ENCODE results near the gene ANHX. TPM values are rescaled to one million over a fixed set of nuclear protein-coding genes. Genes with fewer than 3 reads are reported as not detected.

ANHX gene
- polyA plus RNA-seq, 2 donors: not detected

GRCh38 chr12:133206390-133206789 is 29.3 kb downstream of the ANHX start:
- 97 to 99% methylated on average over 2 of the region's 2 CpGs for WGBS, 2 donors
- Histone ChIP-seq H3K4me3 (ENCODE audit: low read depth in 1 of 2, low read length in 2 of 2) (no peak overlapping the region), H3K9me3 (ENCODE audit: control insufficient read depth in 2 of 2, insufficient read depth in 1 of 2, low read depth in 1 of 2, low read length in 1 of 2) (peaks cover 19 to 32% of the 10 kb centered on the region in 2 donors)

GRCh38 chr12:133204264-133204603 is 31.4 kb downstream of the ANHX start:
- no peak overlapping the region for H3K27ac ChIP-seq (ENCODE audit: low read depth in 2 of 2, low read length in 1 of 2)
- peaks cover 13 to 16% of the 10 kb centered on the region in 2 donors for H3K9me3 ChIP-seq (ENCODE audit: control insufficient read depth in 2 of 2, insufficient read depth in 1 of 2, low read depth in 1 of 2, low read length in 1 of 2)
- 95 to 97% methylated on average over 1 of the region's 1 CpG for WGBS, 2 donors
- H3K4me1 ChIP-seq (ENCODE audit: control insufficient read depth in 2 of 2, insufficient read depth in 2 of 2, low read length in 1 of 2): no peaks in the 10 kb centered on the region
- H3K36me3 ChIP-seq (ENCODE audit: control insufficient read depth in 2 of 2, insufficient read depth in 2 of 2, low read length in 1 of 2): peaks cover 6 to 12% of the 10 kb centered on the region in 2 donors
- peak overlapping the region in 1 of 2 donors; percentile 2 for H3K4me3 ChIP-seq (ENCODE audit: low read depth in 1 of 2, low read length in 2 of 2)
- H3K27me3 ChIP-seq (ENCODE audit: control insufficient read depth in 1 of 2, insufficient read depth in 2 of 2, low read length in 2 of 2): no peaks in the 10 kb centered on the region

More at GRCh38 chr12:133206390-133206789, 29.3 kb downstream of the ANHX start:
- Histone ChIP-seq H3K27ac (ENCODE audit: low read depth in 2 of 2, low read length in 1 of 2) (no peak overlapping the region), H3K36me3 (ENCODE audit: control insufficient read depth in 2 of 2, insufficient read depth in 2 of 2, low read length in 1 of 2) (peaks cover 6 to 12% of the 10 kb centered on the region in 2 donors), H3K4me1 (ENCODE audit: control insufficient read depth in 2 of 2, insufficient read depth in 2 of 2, low read length in 1 of 2) (no peaks in the 10 kb centered on the region), H3K27me3 (ENCODE audit: control insufficient read depth in 1 of 2, insufficient read depth in 2 of 2, low read length in 2 of 2) (no peaks in the 10 kb centered on the region)

- H3K27me3 ChIP-seq (ENCODE audit: control insufficient read depth in 1 of 2, insufficient read depth in 2 of 2, low read length in 2 of 2): no peaks in the 10 kb centered on the region
- no peaks in the 10 kb centered on the region for H3K4me1 ChIP-seq (ENCODE audit: control insufficient read depth in 2 of 2, insufficient read depth in 2 of 2, low read length in 1 of 2)
- H3K9me3 ChIP-seq (ENCODE audit: control insufficient read depth in 2 of 2, insufficient read depth in 1 of 2, low read depth in 1 of 2, low read length in 1 of 2): peaks cover 13 to 16% of the 10 kb centered on the region in 2 donors
- H3K4me3 ChIP-seq (ENCODE audit: low read depth in 1 of 2, low read length in 2 of 2): peak overlapping the region in 1 of 2 donors; percentile 2
- H3K27ac ChIP-seq (ENCODE audit: low read depth in 2 of 2, low read length in 1 of 2): no peak overlapping the region
- WGBS, 2 donors: 98 to 99% methylated on average over 7 of the region's 7 CpGs
- peaks cover 6 to 12% of the 10 kb centered on the region in 2 donors for H3K36me3 ChIP-seq (ENCODE audit: control insufficient read depth in 2 of 2, insufficient read depth in 2 of 2, low read length in 1 of 2)
Measured at GRCh38 chr12:133203344-133204263, 32.1 kb downstream of the ANHX start.

DNA sequence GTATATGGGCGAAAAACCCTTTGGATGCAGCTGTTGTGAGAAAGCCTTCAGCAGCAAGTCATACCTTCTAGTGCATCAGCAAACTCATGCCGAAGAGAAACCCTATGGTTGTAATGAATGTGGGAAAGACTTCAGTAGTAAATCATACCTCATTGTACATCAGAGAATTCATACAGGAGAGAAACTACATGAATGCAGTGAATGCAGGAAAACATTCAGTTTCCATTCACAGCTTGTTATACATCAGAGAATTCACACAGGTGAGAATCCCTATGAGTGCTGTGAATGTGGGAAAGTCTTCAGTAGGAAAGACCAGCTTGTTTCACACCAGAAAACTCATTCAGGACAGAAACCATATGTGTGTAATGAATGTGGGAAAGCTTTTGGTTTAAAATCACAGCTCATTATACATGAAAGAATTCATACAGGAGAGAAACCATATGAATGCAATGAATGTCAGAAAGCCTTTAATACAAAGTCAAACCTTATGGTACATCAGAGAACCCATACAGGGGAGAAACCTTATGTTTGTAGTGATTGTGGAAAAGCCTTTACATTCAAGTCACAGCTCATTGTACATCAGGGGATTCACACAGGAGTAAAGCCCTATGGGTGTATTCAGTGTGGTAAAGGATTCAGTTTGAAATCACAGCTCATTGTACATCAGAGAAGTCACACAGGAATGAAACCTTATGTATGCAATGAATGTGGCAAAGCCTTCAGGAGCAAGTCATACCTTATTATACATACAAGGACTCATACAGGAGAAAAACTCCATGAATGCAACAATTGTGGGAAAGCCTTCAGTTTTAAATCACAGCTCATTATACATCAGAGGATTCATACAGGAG is 33.0 kb downstream of the ANHX start:
- no peak overlapping the region for H3K27ac ChIP-seq (ENCODE audit: low read depth in 2 of 2, low read length in 1 of 2)
- 98% methylated on average over 2 of the region's 2 CpGs for WGBS, 2 donors
- peaks cover 6 to 12% of the 10 kb centered on the region in 2 donors for H3K36me3 ChIP-seq (ENCODE audit: control insufficient read depth in 2 of 2, insufficient read depth in 2 of 2, low read length in 1 of 2)
- peaks cover 7 to 9% of the 10 kb centered on the region in 2 donors for H3K9me3 ChIP-seq (ENCODE audit: control insufficient read depth in 2 of 2, insufficient read depth in 1 of 2, low read depth in 1 of 2, low read length in 1 of 2)
- H3K27me3 ChIP-seq (ENCODE audit: control insufficient read depth in 1 of 2, insufficient read depth in 2 of 2, low read length in 2 of 2): no peaks in the 10 kb centered on the region
- H3K4me3 ChIP-seq (ENCODE audit: low read depth in 1 of 2, low read length in 2 of 2): peak overlapping the region in 1 of 2 donors; percentile 2
- H3K4me1 ChIP-seq (ENCODE audit: control insufficient read depth in 2 of 2, insufficient read depth in 2 of 2, low read length in 1 of 2): no peaks in the 10 kb centered on the region

- Histone ChIP-seq H3K27ac (ENCODE audit: low read depth in 2 of 2, low read length in 1 of 2) (no peak overlapping the region), H3K27me3 (ENCODE audit: control insufficient read depth in 1 of 2, insufficient read depth in 2 of 2, low read length in 2 of 2) (no peaks in the 10 kb centered on the region), H3K4me1 (ENCODE audit: control insufficient read depth in 2 of 2, insufficient read depth in 2 of 2, low read length in 1 of 2) (no peaks in the 10 kb centered on the region), H3K36me3 (ENCODE audit: control insufficient read depth in 2 of 2, insufficient read depth in 2 of 2, low read length in 1 of 2) (peaks cover 6 to 12% of the 10 kb centered on the region in 2 donors), H3K4me3 (ENCODE audit: low read depth in 1 of 2, low read length in 2 of 2) (no peak overlapping the region), H3K9me3 (ENCODE audit: control insufficient read depth in 2 of 2, insufficient read depth in 1 of 2, low read depth in 1 of 2, low read length in 1 of 2) (peaks cover 6 to 7% of the 10 kb centered on the region in 2 donors)
- 87 to 98% methylated on average over 2 of the region's 2 CpGs for WGBS, 2 donors
Measured at GRCh38 chr12:133201888-133202287, 33.8 kb downstream of the ANHX start.

DNA sequence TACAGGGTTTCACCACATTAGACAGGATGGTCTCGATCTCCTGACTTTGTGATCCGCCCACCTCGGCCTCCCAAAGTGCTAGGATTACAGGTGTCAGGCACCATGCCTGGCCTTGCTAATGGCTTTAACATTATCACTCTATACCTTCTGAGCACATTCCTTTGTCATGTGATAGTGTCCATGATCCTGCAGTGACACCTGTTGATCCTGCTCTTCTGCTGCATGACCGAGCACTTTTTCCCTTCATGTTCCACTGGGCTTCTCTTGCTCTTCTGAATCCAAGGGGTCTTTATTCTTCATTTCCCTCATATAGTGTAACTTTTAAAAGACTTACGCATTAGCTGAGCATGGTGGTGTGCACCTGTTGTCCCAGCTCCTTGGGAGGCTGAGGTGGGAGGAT is 42.8 kb downstream of the ANHX start:
- peaks cover 25 to 45% of the 10 kb centered on the region in 2 donors for H3K9me3 ChIP-seq (ENCODE audit: control insufficient read depth in 2 of 2, insufficient read depth in 1 of 2, low read depth in 1 of 2, low read length in 1 of 2)
- H3K27ac ChIP-seq (ENCODE audit: low read depth in 2 of 2, low read length in 1 of 2): no peak overlapping the region
- no peaks in the 10 kb centered on the region for H3K4me1 ChIP-seq (ENCODE audit: control insufficient read depth in 2 of 2, insufficient read depth in 2 of 2, low read length in 1 of 2)
- H3K36me3 ChIP-seq (ENCODE audit: control insufficient read depth in 2 of 2, insufficient read depth in 2 of 2, low read length in 1 of 2): peaks cover 34 to 47% of the 10 kb centered on the region in 2 donors
- no peaks in the 10 kb centered on the region for H3K27me3 ChIP-seq (ENCODE audit: control insufficient read depth in 1 of 2, insufficient read depth in 2 of 2, low read length in 2 of 2)
- no peak overlapping the region for H3K4me3 ChIP-seq (ENCODE audit: low read depth in 1 of 2, low read length in 2 of 2)
- WGBS, 2 donors: 96 to 98% methylated on average over 5 of the region's 5 CpGs

DNA sequence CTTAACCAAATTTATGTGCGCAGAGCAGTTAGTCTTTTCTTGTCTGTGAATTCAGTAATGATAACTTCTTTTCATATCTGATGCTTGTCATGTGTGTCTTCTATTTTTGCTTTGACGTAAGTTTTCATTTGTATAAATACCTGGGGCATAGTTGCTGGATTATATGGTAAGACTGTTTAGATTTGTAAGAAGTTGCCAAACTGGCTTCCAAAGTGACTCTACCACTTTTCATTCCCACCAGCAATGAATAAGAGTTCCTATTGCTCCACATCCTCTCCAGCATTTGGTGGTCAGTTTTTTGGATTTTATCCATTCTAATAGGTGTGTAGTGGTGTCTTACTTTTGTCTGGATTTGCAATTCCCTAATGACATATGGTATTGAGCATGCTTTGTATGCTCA is 45.5 kb downstream of the ANHX start:
- Histone ChIP-seq H3K9me3 (ENCODE audit: control insufficient read depth in 2 of 2, insufficient read depth in 1 of 2, low read depth in 1 of 2, low read length in 1 of 2) (peaks cover 24 to 56% of the 10 kb centered on the region in 2 donors), H3K36me3 (ENCODE audit: control insufficient read depth in 2 of 2, insufficient read depth in 2 of 2, low read length in 1 of 2) (peaks cover 44 to 54% of the 10 kb centered on the region in 2 donors), H3K27ac (ENCODE audit: low read depth in 2 of 2, low read length in 1 of 2) (no peak overlapping the region), H3K27me3 (ENCODE audit: control insufficient read depth in 1 of 2, insufficient read depth in 2 of 2, low read length in 2 of 2) (no peaks in the 10 kb centered on the region), H3K4me3 (ENCODE audit: low read depth in 1 of 2, low read length in 2 of 2) (no peak overlapping the region), H3K4me1 (ENCODE audit: control insufficient read depth in 2 of 2, insufficient read depth in 2 of 2, low read length in 1 of 2) (no peaks in the 10 kb centered on the region)
- WGBS, 2 donors: 86 to 92% methylated on average over 2 of the region's 2 CpGs

GRCh38 chr12:133181238-133181959 is 54.3 kb downstream of the ANHX start, which contains the start of gene ZNF268:
ZNF268 (plus strand) TSS chr12:133181495; CDS start chr12:133181998, 503 bp downstream.
- peak within 1 kb of the TSS; percentile 93 to 96 for H3K4me3 ChIP-seq (ENCODE audit: low read depth in 1 of 2, low read length in 2 of 2)
- peaks cover 0 to 3% of the 10 kb centered on the region in 2 donors for H3K4me1 ChIP-seq (ENCODE audit: control insufficient read depth in 2 of 2, insufficient read depth in 2 of 2, low read length in 1 of 2)
- no peaks in the 10 kb centered on the region for H3K27me3 ChIP-seq (ENCODE audit: control insufficient read depth in 1 of 2, insufficient read depth in 2 of 2, low read length in 2 of 2)
- peaks cover 8 to 13% of the 10 kb centered on the region in 2 donors for H3K36me3 ChIP-seq (ENCODE audit: control insufficient read depth in 2 of 2, insufficient read depth in 2 of 2, low read length in 1 of 2)
- 1 to 2% methylated on average over 40 of the region's 40 CpGs for WGBS, 2 donors
- peak within 1 kb of the TSS; percentile 68 to 70 for H3K27ac ChIP-seq (ENCODE audit: low read depth in 2 of 2, low read length in 1 of 2)
- peaks cover 0 to 20% of the 10 kb centered on the region in 2 donors for H3K9me3 ChIP-seq (ENCODE audit: control insufficient read depth in 2 of 2, insufficient read depth in 1 of 2, low read depth in 1 of 2, low read length in 1 of 2)

DNA sequence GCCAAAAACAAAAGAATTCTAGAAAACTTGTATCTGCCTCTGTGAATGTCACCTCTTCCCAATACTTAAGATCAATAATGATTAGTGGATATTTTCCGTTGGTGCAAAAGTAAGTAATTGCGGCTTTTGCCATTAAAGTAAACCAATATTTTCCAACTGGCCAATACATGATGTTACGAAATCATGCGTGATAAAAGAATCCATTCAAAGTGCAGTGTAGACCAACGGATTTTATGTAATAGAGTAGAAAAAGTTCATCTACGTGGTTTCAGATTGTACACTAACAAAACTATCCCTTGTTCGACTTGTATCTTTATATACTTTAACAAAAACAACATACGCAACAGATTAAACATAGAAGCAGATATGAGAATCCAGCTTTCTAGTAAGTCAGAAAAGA is 55.0 kb downstream of the ANHX start:
- Histone ChIP-seq H3K27me3 (ENCODE audit: control insufficient read depth in 1 of 2, insufficient read depth in 2 of 2, low read length in 2 of 2) (no peaks in the 10 kb centered on the region), H3K4me3 (ENCODE audit: low read depth in 1 of 2, low read length in 2 of 2) (no peak overlapping the region), H3K9me3 (ENCODE audit: control insufficient read depth in 2 of 2, insufficient read depth in 1 of 2, low read depth in 1 of 2, low read length in 1 of 2) (peaks cover 0 to 14% of the 10 kb centered on the region in 2 donors), H3K27ac (ENCODE audit: low read depth in 2 of 2, low read length in 1 of 2) (no peak overlapping the region), H3K4me1 (ENCODE audit: control insufficient read depth in 2 of 2, insufficient read depth in 2 of 2, low read length in 1 of 2) (peaks cover 0 to 3% of the 10 kb centered on the region in 2 donors), H3K36me3 (ENCODE audit: control insufficient read depth in 2 of 2, insufficient read depth in 2 of 2, low read length in 1 of 2) (peaks cover 4 to 11% of the 10 kb centered on the region in 2 donors)
- 96 to 97% methylated on average over 8 of the region's 8 CpGs for WGBS, 2 donors
